OCI-LY7 (cell line): ENCODE measurements around the gene PPP2R2B.

Experiments used
- EZH2phosphoT487 ChIP-seq: fragments of 200-600 bp; sonication (generic); IDR thresholded peaks from 2 replicates; pipeline ENCODE4 v1.6.1; 2018; ENCODE audit warnings: low read depth, borderline replicate concordance, mild to moderate bottlenecking, mixed run types, antibody characterized with exemption, low read length, moderate library complexity, mixed read lengths
- TF ChIP-seq, protein P1 (sequence below): fragments of 200-600 bp; sonication (generic); conservative IDR thresholded peaks from 2 replicates; pipeline ENCODE4 v1.5.1; 2014; ENCODE audit warnings: mild to moderate bottlenecking, antibody characterized with exemption, low read length, moderate library complexity, mixed read lengths

DNA sequence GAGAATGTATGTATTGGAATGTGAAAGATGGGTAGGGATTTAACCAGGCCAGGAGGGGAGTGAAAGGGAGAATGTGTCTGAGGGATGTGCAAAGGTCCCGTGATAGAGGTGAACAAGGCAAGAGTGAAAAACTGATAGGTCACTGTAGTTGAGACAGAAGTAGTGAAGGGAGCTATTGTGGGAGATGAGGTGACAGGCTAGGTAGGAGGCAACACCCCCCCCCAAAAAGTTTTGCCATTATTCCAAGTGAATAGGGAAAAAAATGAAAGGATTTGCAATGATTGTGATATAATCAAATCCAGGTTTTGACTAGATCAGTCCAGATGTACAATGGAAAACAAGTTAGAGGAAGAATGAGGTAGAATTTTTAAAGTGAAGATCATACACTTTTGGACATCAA, 226.0 kb downstream of the PPP2R2B start:
- TF ChIP-seq, protein P1, sequence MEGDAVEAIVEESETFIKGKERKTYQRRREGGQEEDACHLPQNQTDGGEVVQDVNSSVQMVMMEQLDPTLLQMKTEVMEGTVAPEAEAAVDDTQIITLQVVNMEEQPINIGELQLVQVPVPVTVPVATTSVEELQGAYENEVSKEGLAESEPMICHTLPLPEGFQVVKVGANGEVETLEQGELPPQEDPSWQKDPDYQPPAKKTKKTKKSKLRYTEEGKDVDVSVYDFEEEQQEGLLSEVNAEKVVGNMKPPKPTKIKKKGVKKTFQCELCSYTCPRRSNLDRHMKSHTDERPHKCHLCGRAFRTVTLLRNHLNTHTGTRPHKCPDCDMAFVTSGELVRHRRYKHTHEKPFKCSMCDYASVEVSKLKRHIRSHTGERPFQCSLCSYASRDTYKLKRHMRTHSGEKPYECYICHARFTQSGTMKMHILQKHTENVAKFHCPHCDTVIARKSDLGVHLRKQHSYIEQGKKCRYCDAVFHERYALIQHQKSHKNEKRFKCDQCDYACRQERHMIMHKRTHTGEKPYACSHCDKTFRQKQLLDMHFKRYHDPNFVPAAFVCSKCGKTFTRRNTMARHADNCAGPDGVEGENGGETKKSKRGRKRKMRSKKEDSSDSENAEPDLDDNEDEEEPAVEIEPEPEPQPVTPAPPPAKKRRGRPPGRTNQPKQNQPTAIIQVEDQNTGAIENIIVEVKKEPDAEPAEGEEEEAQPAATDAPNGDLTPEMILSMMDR: no peak
- no peak for TF ChIP-seq EZH2phosphoT487
